GM12865 (cell line): ENCODE measurements around the gene PTPRCAP.

Experiments used
- DNase-seq: peaks from one replicate; pipeline ENCODE4 v3.0.0; 2010; ENCODE audit warnings: low read depth
- H3K4me3 ChIP-seq: 2 replicates; pipeline ENCODE4 v1.5.1; 2011; ENCODE audit warnings: mild to moderate bottlenecking, low read depth, low read length, control low read depth
- TF ChIP-seq, protein P1 (sequence below): IDR thresholded peaks from 2 replicates; pipeline ENCODE4 v1.5.1; 2011; ENCODE audit warnings: low read length, control low read depth, low read depth, inconsistent platforms; ENCODE audit not compliant: insufficient read depth; ENCODE audit errors: missing control alignments

Gene PTPRCAP

GRCh38 chr11:67387518-67387917, 50.0 kb downstream of the PTPRCAP start:
- TF ChIP-seq, protein P1, sequence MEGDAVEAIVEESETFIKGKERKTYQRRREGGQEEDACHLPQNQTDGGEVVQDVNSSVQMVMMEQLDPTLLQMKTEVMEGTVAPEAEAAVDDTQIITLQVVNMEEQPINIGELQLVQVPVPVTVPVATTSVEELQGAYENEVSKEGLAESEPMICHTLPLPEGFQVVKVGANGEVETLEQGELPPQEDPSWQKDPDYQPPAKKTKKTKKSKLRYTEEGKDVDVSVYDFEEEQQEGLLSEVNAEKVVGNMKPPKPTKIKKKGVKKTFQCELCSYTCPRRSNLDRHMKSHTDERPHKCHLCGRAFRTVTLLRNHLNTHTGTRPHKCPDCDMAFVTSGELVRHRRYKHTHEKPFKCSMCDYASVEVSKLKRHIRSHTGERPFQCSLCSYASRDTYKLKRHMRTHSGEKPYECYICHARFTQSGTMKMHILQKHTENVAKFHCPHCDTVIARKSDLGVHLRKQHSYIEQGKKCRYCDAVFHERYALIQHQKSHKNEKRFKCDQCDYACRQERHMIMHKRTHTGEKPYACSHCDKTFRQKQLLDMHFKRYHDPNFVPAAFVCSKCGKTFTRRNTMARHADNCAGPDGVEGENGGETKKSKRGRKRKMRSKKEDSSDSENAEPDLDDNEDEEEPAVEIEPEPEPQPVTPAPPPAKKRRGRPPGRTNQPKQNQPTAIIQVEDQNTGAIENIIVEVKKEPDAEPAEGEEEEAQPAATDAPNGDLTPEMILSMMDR = no peak

DNA sequence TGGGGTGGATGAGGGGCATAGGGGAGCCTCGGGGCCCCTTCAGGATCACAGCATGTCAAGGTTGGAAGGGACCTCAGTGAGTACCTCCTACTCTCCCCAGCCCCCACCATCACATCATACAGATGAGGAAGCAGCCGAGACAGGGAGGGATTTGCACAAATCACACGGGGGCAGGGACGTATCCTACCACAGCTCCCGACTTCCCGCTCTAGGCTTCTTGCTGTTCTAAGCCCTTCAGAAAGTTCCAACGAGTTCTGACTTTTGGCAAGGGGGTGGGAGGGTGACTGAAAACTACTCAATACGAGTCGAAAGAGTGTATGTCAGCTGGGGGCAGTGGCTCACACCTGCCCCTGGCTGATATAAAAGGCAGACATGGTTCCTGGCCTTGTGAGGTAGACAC, 50.4 kb downstream of the PTPRCAP start:
- TF ChIP-seq, protein P1 = no peak
- H3K4me3 ChIP-seq = no peak overlapping the region
- no peak for DNase-seq

More at GRCh38 chr11:67387518-67387917, 50.0 kb downstream of the PTPRCAP start:
- DNase-seq = no peak
- H3K4me3 ChIP-seq = no peak overlapping the region
